GM19099 (cell line): ENCODE measurements around the gene AXL.

Source experiments
- POLR2A ChIP-seq: IDR thresholded peaks from 3 replicates; pipeline ENCODE4 v1.6.1; 2011; ENCODE audit warnings: low read depth; ENCODE audit not compliant: insufficient read length; ENCODE audit errors: extremely low read depth

The AXL gene

GRCh38 chr19:41195675-41196497 is 23.1 kb upstream of the AXL start:
- TF ChIP-seq POLR2A: no peak

DNA sequence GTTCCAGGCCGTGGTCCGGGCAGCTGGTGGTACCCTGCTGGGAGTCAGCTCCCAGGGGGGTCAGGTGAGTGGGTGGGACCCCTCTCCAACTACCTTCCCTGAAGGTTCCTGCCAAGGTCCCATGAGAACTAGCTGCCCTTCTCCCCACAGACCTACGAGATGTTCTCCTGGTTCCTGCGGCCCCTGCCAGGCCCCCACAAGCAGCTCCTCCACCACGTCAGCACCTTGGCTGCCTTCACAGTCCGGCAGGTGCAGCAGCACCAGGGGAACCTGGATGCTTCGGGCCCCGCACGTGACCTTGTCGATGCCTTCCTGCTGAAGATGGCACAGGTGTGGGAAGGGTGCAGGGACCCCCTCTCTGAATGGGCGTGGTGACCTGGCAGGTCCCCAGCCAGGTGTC is 20.5 kb upstream of the AXL start:
- no peak for TF ChIP-seq POLR2A

- no peak for TF ChIP-seq POLR2A
Measured at GRCh38 chr19:41203371-41203770, 15.7 kb upstream of the AXL start.

DNA sequence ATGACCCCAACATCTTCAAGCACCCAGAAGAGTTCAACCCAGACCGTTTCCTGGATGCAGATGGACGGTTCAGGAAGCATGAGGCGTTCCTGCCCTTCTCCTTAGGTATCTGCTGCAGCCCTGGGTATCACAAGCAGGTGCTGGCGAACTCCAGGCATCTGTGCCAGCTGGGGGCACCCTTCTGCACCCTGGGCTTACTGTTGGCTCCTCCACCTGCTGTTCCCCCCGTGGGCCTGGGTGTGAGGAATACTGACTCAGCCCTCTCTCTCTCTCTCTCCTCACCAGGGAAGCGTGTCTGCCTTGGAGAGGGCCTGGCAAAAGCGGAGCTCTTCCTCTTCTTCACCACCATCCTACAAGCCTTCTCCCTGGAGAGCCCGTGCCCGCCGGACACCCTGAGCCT is 13.0 kb upstream of the AXL start:
- TF ChIP-seq POLR2A: no peak

GRCh38 chr19:41206456-41206855 is 12.6 kb upstream of the AXL start:
- no peak for TF ChIP-seq POLR2A

DNA sequence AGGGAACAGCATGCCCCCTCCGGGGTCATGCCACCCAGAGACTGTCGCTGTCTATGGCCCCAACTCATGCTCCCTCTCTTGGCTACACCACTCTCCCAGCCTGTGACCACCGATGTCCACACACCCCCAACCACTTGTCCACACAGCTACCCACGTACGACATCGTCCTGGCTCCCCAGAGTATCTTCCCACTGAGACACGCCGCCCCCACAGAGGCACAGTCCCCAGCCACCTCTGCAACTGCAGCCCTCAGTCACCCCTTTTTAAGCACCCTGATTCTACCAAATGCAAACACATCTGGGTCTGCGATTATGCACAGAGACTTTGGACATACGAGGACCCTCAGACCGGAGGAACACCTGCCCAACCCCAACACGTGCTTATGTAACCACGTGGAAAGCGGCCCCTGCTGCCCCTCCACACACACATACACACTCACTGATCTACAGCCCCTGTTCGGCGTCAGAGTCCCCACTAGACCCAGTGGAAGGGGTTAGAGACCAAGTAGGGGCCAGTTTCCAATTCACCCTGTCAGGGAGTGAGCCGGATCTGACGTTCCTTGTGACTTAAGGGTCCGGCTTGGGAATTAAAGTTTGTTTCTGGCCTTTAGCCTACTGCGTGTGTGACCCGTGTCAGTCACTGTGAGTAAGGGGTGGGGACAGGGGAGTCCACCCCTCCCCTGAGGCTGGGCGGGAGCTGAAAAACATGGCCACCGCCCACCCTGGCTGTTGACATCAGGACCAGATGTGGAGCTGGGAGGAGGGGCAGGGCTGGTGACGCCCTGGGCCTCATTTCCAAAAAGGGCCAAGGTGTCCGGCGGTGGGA is 11.9 kb upstream of the AXL start:
- TF ChIP-seq POLR2A: no peak

- no peak for TF ChIP-seq POLR2A
Measured at GRCh38 chr19:41214161-41214560, 4.9 kb upstream of the AXL start.

GRCh38 chr19:41217741-41218140 is 1.3 kb upstream of the AXL start:
- TF ChIP-seq POLR2A: no peak

- no peak for TF ChIP-seq POLR2A
Measured at GRCh38 chr19:41218249-41218614, 791 bp upstream of the AXL start.

- TF ChIP-seq POLR2A: no peak
Measured at GRCh38 chr19:41219924-41220567, 1.0 kb downstream of the AXL start.

- TF ChIP-seq POLR2A: no peak
Measured at GRCh38 chr19:41220811-41221210, 1.8 kb downstream of the AXL start.

GRCh38 chr19:41221514-41222205 is 2.6 kb downstream of the AXL start:
- no peak for TF ChIP-seq POLR2A

GRCh38 chr19:41222240-41222639 is 3.2 kb downstream of the AXL start:
- no peak for TF ChIP-seq POLR2A

GRCh38 chr19:41223431-41224234 is 4.6 kb downstream of the AXL start:
- TF ChIP-seq POLR2A: no peak
